HCT116 (cell line): ENCODE results near the gene WASHC1.
"Not testable (repeated sequence)": the region's sequence is repeated elsewhere in the genome, so short reads cannot be mapped to it uniquely, and the experiment has no call there.

Experiments
- CTCF ChIP-seq, 3 experiments: fragments of 200-600 bp in 1 of 3; sonication (generic) in 1 of 3; IDR thresholded peaks in 2 of 3; conservative IDR thresholded peaks in 1 of 3; 2 replicates each; pipeline ENCODE4 v1.5.1; 2012 to 2017; ENCODE audit warnings: low read depth in 2 of 3, low read length in 2 of 3, antibody characterized with exemption in 1 of 3, borderline replicate concordance in 1 of 3, control low read depth in 1 of 3, mild to moderate bottlenecking in 1 of 3, mixed read lengths in 1 of 3, mixed run types in 1 of 3, moderate library complexity in 1 of 3; ENCODE audit not compliant: insufficient read depth in 1 of 3
- EZH2 ChIP-seq: fragments of 200-600 bp; sonication (generic); IDR thresholded peaks from 2 replicates; pipeline ENCODE4 v1.6.1; 2017; ENCODE audit warnings: antibody characterized with exemption, mixed run types
- POLR2A ChIP-seq: IDR thresholded peaks from 2 replicates; pipeline ENCODE4 v1.7.0; 2011; ENCODE audit warnings: borderline replicate concordance; ENCODE audit not compliant: insufficient read depth, insufficient read length; ENCODE audit errors: extremely low read depth
- TCF7L2 ChIP-seq: IDR thresholded peaks from 2 replicates; pipeline ENCODE4 v1.7.0; 2011; ENCODE audit warnings: borderline replicate concordance, inconsistent platforms; ENCODE audit not compliant: insufficient read depth, insufficient read length; ENCODE audit errors: extremely low read depth
- ZBTB33 ChIP-seq: IDR thresholded peaks from 2 replicates; pipeline ENCODE4 v1.6.1; 2011; ENCODE audit warnings: mild to moderate bottlenecking, low read length, moderate library complexity; ENCODE audit not compliant: insufficient replicate concordance; ENCODE audit errors: extremely low read depth

GRCh38 chr9:46639-47271 lies 17.5 kb upstream of the WASHC1 start:
- not testable (repeated sequence) for TF ChIP-seq ZBTB33; CTCF (IDR thresholded peaks at IDR 0.05 in 2 of 3, conservative IDR thresholded peaks at IDR 0.05 in 1 of 3; ENCODE audit: borderline replicate concordance in 1 of 3, insufficient read depth in 1 of 3, low read depth in 2 of 3, low read length in 2 of 3); EZH2; TCF7L2; POLR2A
